K562 (cell line): Measurements from ENCODE around the gene SLC7A1. TPM values are rescaled to one million over a fixed set of nuclear protein-coding genes. Genes with fewer than 3 reads are reported as not detected.

ENCODE experiments used
- polyA plus RNA-seq, 8 experiments: library from polyadenylated mRNA; depleted of rRNA in 4 of 8; stranded (reverse) in 5 of 8; unstranded in 3 of 8; fragments of >200 nt; fragmentation: Nextera tagmentation in 2 of 8; fragmentation: Illumina TruSeq in 1 of 8; extraction: Ambion mirVana in 2 of 8; extraction: Trizol in 1 of 8; gene quantifications; 2 replicates each; pipeline versions ENCODE4 v1.2.1 to v1.2.3, GENCODE V29; 2011 to 2014; ENCODE audit warnings: inconsistent platforms in 1 of 8, missing spikeins in 1 of 8
- total RNA-seq, 7 experiments: library from RNA; depleted of rRNA in 6 of 7; stranded (reverse); fragments of >200 nt in 6 of 7; fragmentation: Illumina TruSeq in 2 of 7; extraction: Trizol in 2 of 7; gene quantifications; 2 replicates each; pipeline versions ENCODE4 v1.2.1 to v1.2.3, GENCODE V29; 2011 to 2021; ENCODE audit warnings: low replicate concordance in 1 of 7
- TF ChIP-seq, protein P1 (sequence below): fragments of 450-650 bp; IDR thresholded peaks from 2 replicates; pipeline ENCODE4 v1.6.1; 2016; ENCODE audit warnings: mild to moderate bottlenecking, moderate library complexity
- TF ChIP-seq, protein P2 (sequence below): fragments of 250-450 bp; sonication (Bioruptor Pico); IDR thresholded peaks from 2 replicates; pipeline ENCODE4 v1.8.0; 2021; ENCODE audit warnings: mild to moderate bottlenecking, moderate library complexity
- TF ChIP-seq, protein P3 (sequence below): fragments of 200-800 bp; sonication (Bioruptor generic); IDR thresholded peaks from 2 replicates; pipeline ENCODE4 v1.6.1; 2017; ENCODE audit warnings: missing genetic modification characterization, missing compliant biosample characterization

SLC7A1 gene
- total and polyA plus RNA-seq, 9 of the 15 experiments (the other 6 are each of a cell fraction or from before 2014, with no cell fraction given): 3.3 to 69.7 (median 10.8) TPM

- TF ChIP-seq, protein P1, sequence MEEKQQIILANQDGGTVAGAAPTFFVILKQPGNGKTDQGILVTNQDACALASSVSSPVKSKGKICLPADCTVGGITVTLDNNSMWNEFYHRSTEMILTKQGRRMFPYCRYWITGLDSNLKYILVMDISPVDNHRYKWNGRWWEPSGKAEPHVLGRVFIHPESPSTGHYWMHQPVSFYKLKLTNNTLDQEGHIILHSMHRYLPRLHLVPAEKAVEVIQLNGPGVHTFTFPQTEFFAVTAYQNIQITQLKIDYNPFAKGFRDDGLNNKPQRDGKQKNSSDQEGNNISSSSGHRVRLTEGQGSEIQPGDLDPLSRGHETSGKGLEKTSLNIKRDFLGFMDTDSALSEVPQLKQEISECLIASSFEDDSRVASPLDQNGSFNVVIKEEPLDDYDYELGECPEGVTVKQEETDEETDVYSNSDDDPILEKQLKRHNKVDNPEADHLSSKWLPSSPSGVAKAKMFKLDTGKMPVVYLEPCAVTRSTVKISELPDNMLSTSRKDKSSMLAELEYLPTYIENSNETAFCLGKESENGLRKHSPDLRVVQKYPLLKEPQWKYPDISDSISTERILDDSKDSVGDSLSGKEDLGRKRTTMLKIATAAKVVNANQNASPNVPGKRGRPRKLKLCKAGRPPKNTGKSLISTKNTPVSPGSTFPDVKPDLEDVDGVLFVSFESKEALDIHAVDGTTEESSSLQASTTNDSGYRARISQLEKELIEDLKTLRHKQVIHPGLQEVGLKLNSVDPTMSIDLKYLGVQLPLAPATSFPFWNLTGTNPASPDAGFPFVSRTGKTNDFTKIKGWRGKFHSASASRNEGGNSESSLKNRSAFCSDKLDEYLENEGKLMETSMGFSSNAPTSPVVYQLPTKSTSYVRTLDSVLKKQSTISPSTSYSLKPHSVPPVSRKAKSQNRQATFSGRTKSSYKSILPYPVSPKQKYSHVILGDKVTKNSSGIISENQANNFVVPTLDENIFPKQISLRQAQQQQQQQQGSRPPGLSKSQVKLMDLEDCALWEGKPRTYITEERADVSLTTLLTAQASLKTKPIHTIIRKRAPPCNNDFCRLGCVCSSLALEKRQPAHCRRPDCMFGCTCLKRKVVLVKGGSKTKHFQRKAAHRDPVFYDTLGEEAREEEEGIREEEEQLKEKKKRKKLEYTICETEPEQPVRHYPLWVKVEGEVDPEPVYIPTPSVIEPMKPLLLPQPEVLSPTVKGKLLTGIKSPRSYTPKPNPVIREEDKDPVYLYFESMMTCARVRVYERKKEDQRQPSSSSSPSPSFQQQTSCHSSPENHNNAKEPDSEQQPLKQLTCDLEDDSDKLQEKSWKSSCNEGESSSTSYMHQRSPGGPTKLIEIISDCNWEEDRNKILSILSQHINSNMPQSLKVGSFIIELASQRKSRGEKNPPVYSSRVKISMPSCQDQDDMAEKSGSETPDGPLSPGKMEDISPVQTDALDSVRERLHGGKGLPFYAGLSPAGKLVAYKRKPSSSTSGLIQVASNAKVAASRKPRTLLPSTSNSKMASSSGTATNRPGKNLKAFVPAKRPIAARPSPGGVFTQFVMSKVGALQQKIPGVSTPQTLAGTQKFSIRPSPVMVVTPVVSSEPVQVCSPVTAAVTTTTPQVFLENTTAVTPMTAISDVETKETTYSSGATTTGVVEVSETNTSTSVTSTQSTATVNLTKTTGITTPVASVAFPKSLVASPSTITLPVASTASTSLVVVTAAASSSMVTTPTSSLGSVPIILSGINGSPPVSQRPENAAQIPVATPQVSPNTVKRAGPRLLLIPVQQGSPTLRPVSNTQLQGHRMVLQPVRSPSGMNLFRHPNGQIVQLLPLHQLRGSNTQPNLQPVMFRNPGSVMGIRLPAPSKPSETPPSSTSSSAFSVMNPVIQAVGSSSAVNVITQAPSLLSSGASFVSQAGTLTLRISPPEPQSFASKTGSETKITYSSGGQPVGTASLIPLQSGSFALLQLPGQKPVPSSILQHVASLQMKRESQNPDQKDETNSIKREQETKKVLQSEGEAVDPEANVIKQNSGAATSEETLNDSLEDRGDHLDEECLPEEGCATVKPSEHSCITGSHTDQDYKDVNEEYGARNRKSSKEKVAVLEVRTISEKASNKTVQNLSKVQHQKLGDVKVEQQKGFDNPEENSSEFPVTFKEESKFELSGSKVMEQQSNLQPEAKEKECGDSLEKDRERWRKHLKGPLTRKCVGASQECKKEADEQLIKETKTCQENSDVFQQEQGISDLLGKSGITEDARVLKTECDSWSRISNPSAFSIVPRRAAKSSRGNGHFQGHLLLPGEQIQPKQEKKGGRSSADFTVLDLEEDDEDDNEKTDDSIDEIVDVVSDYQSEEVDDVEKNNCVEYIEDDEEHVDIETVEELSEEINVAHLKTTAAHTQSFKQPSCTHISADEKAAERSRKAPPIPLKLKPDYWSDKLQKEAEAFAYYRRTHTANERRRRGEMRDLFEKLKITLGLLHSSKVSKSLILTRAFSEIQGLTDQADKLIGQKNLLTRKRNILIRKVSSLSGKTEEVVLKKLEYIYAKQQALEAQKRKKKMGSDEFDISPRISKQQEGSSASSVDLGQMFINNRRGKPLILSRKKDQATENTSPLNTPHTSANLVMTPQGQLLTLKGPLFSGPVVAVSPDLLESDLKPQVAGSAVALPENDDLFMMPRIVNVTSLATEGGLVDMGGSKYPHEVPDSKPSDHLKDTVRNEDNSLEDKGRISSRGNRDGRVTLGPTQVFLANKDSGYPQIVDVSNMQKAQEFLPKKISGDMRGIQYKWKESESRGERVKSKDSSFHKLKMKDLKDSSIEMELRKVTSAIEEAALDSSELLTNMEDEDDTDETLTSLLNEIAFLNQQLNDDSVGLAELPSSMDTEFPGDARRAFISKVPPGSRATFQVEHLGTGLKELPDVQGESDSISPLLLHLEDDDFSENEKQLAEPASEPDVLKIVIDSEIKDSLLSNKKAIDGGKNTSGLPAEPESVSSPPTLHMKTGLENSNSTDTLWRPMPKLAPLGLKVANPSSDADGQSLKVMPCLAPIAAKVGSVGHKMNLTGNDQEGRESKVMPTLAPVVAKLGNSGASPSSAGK: no peak
- TF ChIP-seq, protein P2, sequence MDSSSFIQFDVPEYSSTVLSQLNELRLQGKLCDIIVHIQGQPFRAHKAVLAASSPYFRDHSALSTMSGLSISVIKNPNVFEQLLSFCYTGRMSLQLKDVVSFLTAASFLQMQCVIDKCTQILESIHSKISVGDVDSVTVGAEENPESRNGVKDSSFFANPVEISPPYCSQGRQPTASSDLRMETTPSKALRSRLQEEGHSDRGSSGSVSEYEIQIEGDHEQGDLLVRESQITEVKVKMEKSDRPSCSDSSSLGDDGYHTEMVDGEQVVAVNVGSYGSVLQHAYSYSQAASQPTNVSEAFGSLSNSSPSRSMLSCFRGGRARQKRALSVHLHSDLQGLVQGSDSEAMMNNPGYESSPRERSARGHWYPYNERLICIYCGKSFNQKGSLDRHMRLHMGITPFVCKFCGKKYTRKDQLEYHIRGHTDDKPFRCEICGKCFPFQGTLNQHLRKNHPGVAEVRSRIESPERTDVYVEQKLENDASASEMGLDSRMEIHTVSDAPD: no peak
- TF ChIP-seq, protein P3, sequence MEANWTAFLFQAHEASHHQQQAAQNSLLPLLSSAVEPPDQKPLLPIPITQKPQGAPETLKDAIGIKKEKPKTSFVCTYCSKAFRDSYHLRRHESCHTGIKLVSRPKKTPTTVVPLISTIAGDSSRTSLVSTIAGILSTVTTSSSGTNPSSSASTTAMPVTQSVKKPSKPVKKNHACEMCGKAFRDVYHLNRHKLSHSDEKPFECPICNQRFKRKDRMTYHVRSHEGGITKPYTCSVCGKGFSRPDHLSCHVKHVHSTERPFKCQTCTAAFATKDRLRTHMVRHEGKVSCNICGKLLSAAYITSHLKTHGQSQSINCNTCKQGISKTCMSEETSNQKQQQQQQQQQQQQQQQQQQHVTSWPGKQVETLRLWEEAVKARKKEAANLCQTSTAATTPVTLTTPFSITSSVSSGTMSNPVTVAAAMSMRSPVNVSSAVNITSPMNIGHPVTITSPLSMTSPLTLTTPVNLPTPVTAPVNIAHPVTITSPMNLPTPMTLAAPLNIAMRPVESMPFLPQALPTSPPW (CRISPR knock-in tag): no peak
These were observed 67.6 kb downstream of the SLC7A1 start (continued) for GRCh38 chr13:29527916-29528315.
